Measurements from ENCODE around the gene ATL3.

Gene ATL3

DNA sequence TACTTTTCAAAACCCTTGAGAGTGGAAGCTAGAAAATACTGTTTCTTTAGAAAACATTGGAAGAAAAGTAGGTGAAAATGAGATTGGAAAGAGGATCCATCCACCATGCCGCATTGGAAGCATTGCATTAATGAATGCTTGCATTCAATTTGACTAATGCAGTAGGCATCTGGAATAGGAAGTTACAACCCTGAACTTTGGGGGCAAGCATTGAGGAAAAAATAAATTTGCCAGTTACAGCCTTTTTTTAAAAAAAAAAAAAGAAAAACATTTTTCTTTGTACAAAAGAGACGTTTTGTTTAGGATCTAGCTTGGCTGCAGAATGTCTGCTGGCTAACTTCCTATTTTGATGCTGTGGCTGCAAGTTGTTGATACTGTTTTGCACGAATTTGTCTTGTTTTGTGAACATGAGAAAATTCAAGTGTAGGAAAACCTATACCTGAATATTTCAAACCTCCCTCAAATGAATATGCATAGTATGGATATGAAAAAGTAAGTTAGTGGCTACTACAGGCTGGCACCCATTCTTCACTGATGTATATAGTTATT lies 38.2 kb upstream of the ATL3 start:
- H3K27me3 ChIP-seq, result no peaks in the 10 kb centered on the region
- H3K9ac ChIP-seq, result no peak overlapping the region
- H3K9me3 ChIP-seq (replicated peaks in 1 of 11), result no peaks in the 10 kb centered on the region
- H3K4me2 ChIP-seq, result peak overlapping the region in 2 of 11 experiments; percentile 6 to 16; a peak in 3 of 22 replicates
- H3K27ac ChIP-seq, result no peak overlapping the region
- peaks cover 11 to 37% (median 20%) of the 10 kb centered on the region in 11 experiments; a peak in 17 of 22 replicates for H3K36me3 ChIP-seq
- peaks cover 0 to 38% (median 4%) of the 10 kb centered on the region in 10 experiments; a peak in 9 of 20 replicates for H3K4me1 ChIP-seq
- no peak for TF ChIP-seq Cebpa-rat (IDR thresholded peaks at IDR 0.05)
- peaks cover 46 to 100% (median 85%) of the 10 kb centered on the region in 11 experiments for H4K20me1 ChIP-seq
- no peak overlapping the region for H3K4me3 ChIP-seq

DNA sequence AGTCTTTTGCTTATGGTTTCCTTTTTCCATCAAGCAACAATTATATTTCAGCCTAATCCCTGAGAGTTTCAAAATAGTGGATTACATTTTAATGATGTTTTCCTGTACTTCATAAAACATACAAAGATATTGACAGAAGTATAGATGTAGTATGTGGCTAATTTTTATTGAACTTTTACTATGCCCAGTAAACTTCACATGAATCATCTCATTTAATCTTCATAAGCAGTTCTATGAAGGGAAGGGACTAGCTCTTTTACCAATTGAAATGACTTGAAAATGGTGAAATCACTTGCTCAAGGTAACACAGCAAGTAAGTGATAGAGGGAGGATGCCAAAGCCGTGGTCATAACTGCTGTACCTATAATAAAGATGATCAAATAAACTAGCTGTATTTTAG lies 37.6 kb upstream of the ATL3 start:
- no peaks in the 10 kb centered on the region for H3K27me3 ChIP-seq
- no peak overlapping the region for H3K4me3 ChIP-seq
- H3K27ac ChIP-seq, result no peak overlapping the region
- H3K9me3 ChIP-seq (replicated peaks in 1 of 11), result no peaks in the 10 kb centered on the region
- H3K9ac ChIP-seq, result no peak overlapping the region
- H3K4me1 ChIP-seq, result peaks cover 0 to 44% (median 6%) of the 10 kb centered on the region in 10 experiments; a peak in 9 of 20 replicates
- peak overlapping the region in 2 of 11 experiments; percentile 6 to 19; a peak in 3 of 22 replicates for H3K4me2 ChIP-seq
- peaks cover 46 to 100% (median 84%) of the 10 kb centered on the region in 11 experiments for H4K20me1 ChIP-seq
- peaks cover 6 to 31% (median 20%) of the 10 kb centered on the region in 11 experiments; a peak in 16 of 22 replicates for H3K36me3 ChIP-seq
- TF ChIP-seq Cebpa-rat (IDR thresholded peaks at IDR 0.05), result no peak

DNA sequence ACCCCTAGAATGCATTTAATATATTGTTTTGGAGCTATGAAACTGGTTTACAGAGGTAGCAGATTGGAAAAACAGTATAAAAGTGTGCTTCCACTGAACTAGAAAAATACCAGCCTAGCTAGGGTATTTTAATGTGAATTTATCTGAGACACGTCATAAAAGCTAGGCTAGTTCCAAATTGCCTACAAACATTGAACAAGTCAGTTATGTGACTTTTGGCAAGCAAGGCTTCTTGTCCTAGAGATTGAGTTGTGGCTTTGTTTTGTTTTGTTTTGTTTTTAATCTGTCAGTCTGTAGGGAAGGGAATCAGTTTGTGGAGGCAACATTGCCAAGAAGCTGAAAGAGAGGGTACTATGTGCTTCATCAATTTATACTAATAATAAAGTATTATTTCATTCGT lies 34.4 kb upstream of the ATL3 start:
- Histone ChIP-seq H3K9me3 (replicated peaks in 1 of 11) (peaks cover 0 to 5% (median 0%) of the 10 kb centered on the region in 11 experiments; a peak in 2 of 22 replicates), H3K36me3 (peaks cover 4 to 32% (median 20%) of the 10 kb centered on the region in 11 experiments; a peak in 20 of 22 replicates), H3K4me2 (no peak overlapping the region)

GRCh38 chr11:63699896-63700295 lies 28.7 kb upstream of the ATL3 start:
- peaks cover 0 to 5% (median 0%) of the 10 kb centered on the region in 11 experiments; a peak in 2 of 22 replicates for H3K9me3 ChIP-seq (replicated peaks in 1 of 11)
- TF ChIP-seq Cebpa-rat (IDR thresholded peaks at IDR 0.05), result no peak
- H4K20me1 ChIP-seq, result peaks cover 41 to 100% (median 64%) of the 10 kb centered on the region in 11 experiments; a peak in 21 of 22 replicates
- H3K4me1 ChIP-seq, result peaks cover 0 to 21% (median 10%) of the 10 kb centered on the region in 10 experiments; a peak in 12 of 20 replicates
- H3K4me3 ChIP-seq, result no peak overlapping the region
- no peak overlapping the region for H3K9ac ChIP-seq
- H3K36me3 ChIP-seq, result peaks cover 10 to 61% (median 29%) of the 10 kb centered on the region in 11 experiments; a peak in 18 of 22 replicates
- no peak overlapping the region for H3K4me2 ChIP-seq
- no peaks in the 10 kb centered on the region for H3K27me3 ChIP-seq
- H3K27ac ChIP-seq, result no peak overlapping the region

More for the DNA sequence above, 34.4 kb upstream of the ATL3 start:
- TF ChIP-seq Cebpa-rat (IDR thresholded peaks at IDR 0.05), result no peak
- no peaks in the 10 kb centered on the region for H3K27me3 ChIP-seq
- no peak overlapping the region for H3K27ac ChIP-seq
- no peak overlapping the region for H3K9ac ChIP-seq
- H3K4me3 ChIP-seq, result no peak overlapping the region
- H4K20me1 ChIP-seq, result peaks cover 39 to 99% (median 67%) of the 10 kb centered on the region in 11 experiments
- H3K4me1 ChIP-seq, result peaks cover 0 to 47% (median 6%) of the 10 kb centered on the region in 10 experiments; a peak in 9 of 20 replicates

GRCh38 chr11:63698976-63699733 lies 28.0 kb upstream of the ATL3 start:
- Histone ChIP-seq H3K27ac (no peak overlapping the region), H4K20me1 (peaks cover 36 to 100% (median 62%) of the 10 kb centered on the region in 11 experiments; a peak in 21 of 22 replicates), H3K36me3 (peaks cover 10 to 66% (median 31%) of the 10 kb centered on the region in 11 experiments; a peak in 18 of 22 replicates), H3K4me1 (peaks cover 0 to 21% (median 9%) of the 10 kb centered on the region in 10 experiments; a peak in 12 of 20 replicates), H3K9me3 (replicated peaks in 1 of 11) (peaks cover 0 to 5% (median 0%) of the 10 kb centered on the region in 11 experiments; a peak in 2 of 22 replicates), H3K27me3 (no peaks in the 10 kb centered on the region), H3K4me2 (no peak overlapping the region), H3K4me3 (no peak overlapping the region), H3K9ac (no peak overlapping the region)
- TF ChIP-seq Cebpa-rat (IDR thresholded peaks at IDR 0.05), result no peak

- no peaks in the 10 kb centered on the region for H3K27me3 ChIP-seq
- H3K27ac ChIP-seq, result no peak overlapping the region
- no peak for TF ChIP-seq Cebpa-rat (IDR thresholded peaks at IDR 0.05)
- H3K9ac ChIP-seq, result no peak overlapping the region
- H3K9me3 ChIP-seq (replicated peaks in 1 of 11), result no peaks in the 10 kb centered on the region
- H3K4me1 ChIP-seq, result peaks cover 2 to 16% (median 10%) of the 10 kb centered on the region in 10 experiments; a peak in 17 of 20 replicates
- H4K20me1 ChIP-seq, result peaks cover 37 to 100% (median 66%) of the 10 kb centered on the region in 11 experiments; a peak in 20 of 22 replicates
- H3K4me3 ChIP-seq, result no peak overlapping the region
- H3K36me3 ChIP-seq, result peaks cover 5 to 70% (median 35%) of the 10 kb centered on the region in 11 experiments; a peak in 18 of 22 replicates
- peak overlapping the region in 1 of 11 experiments; percentile 25; a peak in 1 of 22 replicates for H3K4me2 ChIP-seq
These were observed 23.4 kb upstream of the ATL3 start for GRCh38 chr11:63694596-63694995.

GRCh38 chr11:63687845-63688244 lies 16.7 kb upstream of the ATL3 start:
- Histone ChIP-seq H3K4me3 (no peak overlapping the region), H3K4me2 (peak overlapping the region; percentile 5 to 68 (median 40); a peak in 17 of 22 replicates), H3K27ac (no peak overlapping the region), H3K9me3 (replicated peaks in 1 of 11) (no peaks in the 10 kb centered on the region), H3K27me3 (no peaks in the 10 kb centered on the region), H3K36me3 (peaks cover 5 to 34% (median 13%) of the 10 kb centered on the region in 11 experiments; a peak in 16 of 22 replicates), H4K20me1 (peaks cover 17 to 100% (median 48%) of the 10 kb centered on the region in 11 experiments; a peak in 17 of 22 replicates), H3K4me1 (peaks cover 38 to 77% (median 64%) of the 10 kb centered on the region in 10 experiments), H3K9ac (no peak overlapping the region)
- TF ChIP-seq Cebpa-rat (IDR thresholded peaks at IDR 0.05), result no peak

DNA sequence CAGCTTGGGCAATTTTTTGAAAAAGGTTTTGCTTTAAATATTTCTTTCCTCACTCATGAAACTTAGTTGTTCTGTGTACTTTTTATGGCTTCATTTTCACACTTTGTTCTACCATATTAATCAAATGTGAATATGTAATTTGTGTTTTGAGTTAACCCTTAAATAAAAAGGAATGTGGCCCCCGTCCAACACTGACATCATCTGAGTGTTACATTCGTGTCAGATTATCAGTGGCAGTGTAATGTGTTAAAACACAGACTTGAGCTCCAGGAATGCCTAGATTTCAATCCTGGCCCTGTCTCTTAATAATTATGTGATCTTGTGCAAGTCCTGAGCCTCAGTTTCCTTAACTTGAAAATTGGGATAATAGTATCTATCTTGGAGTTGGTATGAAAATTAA lies 15.8 kb upstream of the ATL3 start:
- Histone ChIP-seq H3K4me3 (no peak overlapping the region), H4K20me1 (peaks cover 15 to 98% (median 57%) of the 10 kb centered on the region in 11 experiments; a peak in 18 of 22 replicates), H3K4me2 (peak overlapping the region in 10 of 11 experiments; percentile 9 to 56 (median 38); a peak in 12 of 22 replicates)

More for the DNA sequence above, 15.8 kb upstream of the ATL3 start:
- Histone ChIP-seq H3K9ac (no peak overlapping the region), H3K9me3 (replicated peaks in 1 of 11) (no peaks in the 10 kb centered on the region), H3K27ac (no peak overlapping the region), H3K4me1 (peaks cover 42 to 78% (median 69%) of the 10 kb centered on the region in 10 experiments), H3K27me3 (no peaks in the 10 kb centered on the region), H3K36me3 (peaks cover 4 to 30% (median 11%) of the 10 kb centered on the region in 11 experiments; a peak in 15 of 22 replicates)
- TF ChIP-seq Cebpa-rat (IDR thresholded peaks at IDR 0.05), result no peak
